Activated naive CD4-positive, alpha-beta T cell treated with anti-CD3 and anti-CD28 coated beads, Interleukin-2, amount 50 U/mL, for 16 hours (primary cell): Measurements from ENCODE around the gene RPE.
A peak's percentile ranks its signal among the peaks of the same experiment; 100 is the strongest.

Experiments
- DNase-seq: peaks from one replicate; pipeline ENCODE4 v3.0.0-alpha.2; 2020

Gene RPE

DNA sequence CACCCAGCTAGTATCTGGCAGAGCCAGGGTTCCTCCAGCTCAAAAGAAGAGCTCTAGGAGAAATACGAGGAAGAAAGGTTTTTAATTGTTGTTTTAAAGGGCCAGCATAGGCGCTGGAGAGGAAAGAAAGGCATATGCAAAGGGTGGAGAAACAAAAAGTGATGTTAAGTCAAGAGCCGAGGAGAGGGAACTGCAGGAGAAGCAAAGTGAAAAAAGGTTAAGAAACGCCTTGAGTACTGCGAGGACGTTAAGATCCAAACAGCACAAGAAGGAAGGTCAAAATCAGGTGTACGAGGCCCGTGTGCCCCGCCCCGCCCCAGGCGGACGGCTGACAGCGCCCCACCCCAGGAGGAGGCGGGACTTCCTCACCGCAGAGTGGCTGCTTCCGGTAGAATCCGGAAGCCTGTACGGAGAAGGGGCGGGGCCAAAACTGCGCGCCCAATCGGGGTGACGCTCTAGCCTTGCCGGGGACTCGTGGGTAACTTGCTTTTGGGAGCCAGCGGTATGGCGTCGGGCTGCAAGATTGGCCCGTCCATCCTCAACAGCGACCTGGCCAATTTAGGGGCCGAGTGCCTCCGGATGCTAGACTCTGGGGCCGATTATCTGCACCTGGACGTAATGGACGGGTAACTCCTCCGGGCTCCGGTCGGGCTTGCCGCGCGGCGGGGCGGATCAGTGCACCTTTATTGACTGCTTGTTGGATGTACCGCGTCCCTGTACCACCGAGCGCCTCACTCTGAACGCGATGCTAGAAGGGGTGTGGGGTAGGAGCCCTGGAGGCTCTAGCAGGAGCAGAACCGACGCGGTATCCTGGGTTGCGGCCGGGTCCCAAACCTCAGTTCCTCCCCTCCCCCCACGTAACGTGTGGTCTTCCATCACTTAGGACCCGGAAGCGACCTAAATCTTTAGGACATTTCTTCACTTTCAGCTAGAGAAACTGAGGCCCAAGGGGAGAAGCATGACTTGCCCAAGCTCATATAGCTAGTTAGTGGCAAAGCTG, at the start of gene RPE:
Gene RPE (plus strand): TSS at position 481 of the 1,000 bp plus-strand sequence. CDS start 24 bp downstream, at position 505.
- DNase-seq, result peak; percentile 99

DNA sequence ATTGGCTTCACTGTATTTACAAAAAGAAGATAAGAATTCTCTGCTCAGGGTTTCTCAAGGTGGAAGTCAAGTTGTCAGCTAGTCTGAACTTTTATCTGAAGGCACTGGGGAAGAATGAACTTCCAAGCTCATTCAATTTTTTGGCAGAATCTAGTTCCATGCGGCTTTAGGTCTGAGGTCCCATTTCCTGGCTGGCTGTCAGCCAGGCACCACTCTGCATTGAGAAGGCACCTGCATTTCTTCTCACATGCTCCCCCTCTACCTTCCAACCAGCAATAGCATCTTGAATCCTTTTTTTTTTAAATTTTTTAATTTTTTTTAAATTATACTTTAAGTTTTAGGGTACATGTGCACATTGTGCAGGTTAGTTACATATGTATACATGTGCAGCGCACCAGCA, 46.2 kb upstream of the RPE start:
- no peak for DNase-seq

DNA sequence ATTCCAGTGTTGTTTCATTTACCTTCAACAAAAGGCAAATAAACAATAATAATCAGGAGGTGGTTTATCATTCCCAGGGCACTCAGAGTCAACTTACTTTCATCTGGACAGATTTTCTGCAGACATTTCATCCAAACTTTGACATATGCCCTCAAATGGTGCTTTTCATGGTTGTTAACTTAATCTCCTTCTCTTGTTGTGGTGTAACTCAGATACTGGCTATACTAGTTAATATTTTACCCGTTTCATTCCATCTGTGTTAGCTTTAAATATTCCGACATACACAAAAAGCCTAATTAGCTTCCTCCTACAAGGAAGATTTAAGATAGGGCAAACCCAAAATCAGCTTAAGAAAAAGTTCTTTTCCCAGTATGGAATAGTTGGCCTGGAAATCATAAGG, 44.4 kb upstream of the RPE start:
- DNase-seq, result no peak

DNA sequence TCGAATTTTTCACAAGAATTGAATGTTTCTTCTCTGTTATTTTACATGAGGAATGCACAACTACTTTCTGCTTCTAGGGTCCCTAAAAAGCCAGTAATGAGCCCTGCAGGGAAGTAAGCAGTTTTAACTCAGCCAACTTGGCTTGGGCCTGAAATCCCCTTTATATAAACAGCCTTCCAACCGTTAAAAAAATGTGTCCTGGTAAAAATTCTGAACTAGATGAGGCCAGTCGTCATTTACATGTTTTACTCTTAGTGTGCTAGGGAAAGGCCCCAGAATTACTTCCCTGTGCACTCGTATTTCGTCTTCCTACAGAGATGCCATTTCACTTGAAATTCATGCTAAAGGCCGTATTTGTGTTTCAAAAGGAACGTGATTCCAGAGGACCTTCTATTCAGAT, 42.4 kb upstream of the RPE start:
- no peak for DNase-seq

DNA sequence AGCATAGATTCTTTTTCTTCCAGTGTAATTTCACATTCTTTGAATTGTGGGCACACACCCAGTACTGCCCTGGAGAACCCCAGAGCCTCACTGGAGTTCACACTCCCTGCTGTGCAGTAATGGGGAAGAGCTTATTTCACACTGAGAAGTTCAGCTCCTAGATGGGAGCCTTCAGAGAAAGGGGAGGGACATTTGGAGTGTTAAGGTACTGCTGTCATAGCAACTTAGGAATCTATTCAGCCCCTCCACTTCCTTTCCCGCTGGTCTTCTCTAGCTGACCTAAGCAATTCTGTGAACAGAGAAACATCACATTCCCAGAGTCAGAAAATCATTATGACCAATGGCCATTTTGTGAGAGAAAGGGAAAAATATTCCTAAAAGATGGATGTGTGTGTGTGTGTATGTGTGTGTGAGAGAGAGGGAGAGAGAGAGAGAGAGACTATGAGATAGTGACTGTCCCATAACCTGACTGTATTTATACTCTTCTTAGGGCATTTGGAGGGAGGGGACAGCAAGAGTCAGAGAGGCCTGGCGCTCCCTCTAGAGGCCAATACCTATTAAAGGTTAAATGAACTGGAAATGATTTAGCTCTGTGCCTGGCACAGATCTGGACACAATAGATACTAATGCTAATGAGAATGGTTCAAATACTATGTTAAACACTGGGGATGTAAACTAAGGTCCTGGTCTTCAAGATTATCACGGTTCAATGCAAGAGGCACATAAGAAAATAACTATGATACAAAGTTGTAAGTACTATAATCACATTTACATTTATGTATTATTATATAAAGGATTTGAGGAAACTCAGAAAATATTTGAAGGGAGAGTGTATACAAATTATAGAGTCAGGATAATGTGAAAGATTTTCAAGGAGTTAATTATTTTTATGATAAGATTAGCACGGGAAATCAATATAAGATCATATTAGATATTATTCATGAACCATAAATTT, 41.5 kb upstream of the RPE start:
- DNase-seq, result peak; percentile 25

DNA sequence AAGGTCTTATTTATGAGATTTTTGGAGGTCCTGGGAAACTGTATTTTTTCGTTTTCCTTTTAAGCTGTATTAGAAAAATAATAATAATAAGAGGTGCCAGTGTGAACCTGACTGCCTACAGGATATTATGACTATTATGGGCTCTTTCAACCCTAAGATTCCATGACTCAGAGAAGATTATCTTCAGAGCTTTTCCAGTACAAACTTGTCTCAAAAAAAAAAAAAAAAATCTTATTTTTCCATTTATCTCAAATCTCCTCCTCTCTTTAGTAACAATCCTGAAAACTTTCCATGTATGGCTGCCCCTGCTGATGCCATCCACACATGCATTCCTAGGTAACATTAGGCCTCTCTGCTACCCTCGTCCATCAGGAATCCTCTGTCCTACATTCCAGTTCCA, 36.7 kb upstream of the RPE start:
- no peak for DNase-seq

DNA sequence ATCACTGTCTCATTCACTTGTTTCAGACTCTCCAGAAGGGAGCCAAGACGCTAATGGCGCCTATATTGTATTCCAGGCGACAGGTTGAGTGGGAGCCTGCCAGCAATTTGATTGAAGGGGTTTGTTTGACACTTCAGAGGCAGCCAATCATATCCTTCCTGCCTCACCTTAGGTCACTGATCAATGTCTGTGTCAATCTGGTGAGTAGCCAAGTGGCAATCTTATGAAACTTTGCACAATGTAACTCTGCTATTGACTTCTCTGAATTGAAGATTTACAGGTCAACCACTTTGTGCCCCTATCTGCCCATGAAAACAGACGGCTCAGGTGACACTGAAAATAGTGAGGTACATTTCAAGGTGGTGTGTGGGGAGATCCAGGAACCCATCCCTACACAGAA, 32.7 kb upstream of the RPE start:
- DNase-seq, result no peak

DNA sequence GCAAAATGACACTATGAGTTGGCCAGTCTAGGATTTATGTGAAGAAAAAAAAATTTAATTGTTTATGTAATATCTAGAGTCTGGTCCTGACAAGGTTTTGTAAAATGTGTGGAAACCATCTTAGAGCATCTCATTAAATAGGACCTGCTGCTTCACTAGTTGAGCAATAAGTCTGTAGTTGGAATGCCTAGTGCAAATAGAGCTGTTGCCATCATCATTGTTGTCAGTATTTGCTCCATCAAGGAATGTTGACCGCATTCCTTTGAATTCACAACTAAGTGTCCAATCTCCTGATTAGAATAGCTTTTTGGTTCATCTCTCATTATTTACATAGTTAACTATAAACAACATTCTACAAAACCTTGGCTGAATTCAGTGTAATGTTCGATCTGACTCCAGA, 32.2 kb upstream of the RPE start:
- DNase-seq, result no peak

DNA sequence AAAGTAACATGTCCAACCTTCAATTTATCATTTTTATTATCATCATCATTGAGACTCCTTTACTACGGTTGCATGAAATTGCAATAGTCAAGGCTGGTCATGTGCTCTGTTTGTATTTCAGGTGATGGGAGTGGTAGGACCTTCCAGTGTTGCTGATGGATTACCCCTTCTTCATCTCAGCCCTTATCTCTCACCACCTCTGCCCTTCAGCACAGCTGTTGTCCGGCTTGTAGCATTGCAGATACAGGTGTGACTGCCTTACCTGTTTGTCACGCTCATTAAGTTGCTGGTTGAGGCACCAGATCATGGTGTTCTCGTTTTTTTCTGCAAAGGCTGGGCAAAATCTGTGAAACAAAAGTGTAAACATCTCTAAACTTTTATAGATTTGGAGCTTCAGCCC, 31.7 kb upstream of the RPE start:
- DNase-seq, result no peak

DNA sequence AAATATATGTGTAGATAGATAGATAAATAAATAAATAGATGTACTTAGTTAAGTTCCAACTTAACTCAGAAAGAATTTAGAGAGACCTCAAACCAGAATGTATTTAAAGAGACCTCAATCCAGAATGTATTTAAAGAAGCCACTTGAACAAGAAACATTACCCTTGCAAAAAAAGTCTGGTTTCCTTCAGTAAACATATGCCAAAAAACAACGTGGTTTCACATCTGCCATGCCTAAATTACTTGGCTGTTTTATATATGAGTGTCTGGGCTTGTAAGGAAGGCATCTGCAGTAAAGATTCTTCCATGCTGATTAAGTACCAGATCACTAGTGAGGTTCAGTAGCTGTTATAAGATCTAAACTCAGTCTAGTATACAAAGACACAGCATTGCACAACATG, 29.1 kb upstream of the RPE start:
- no peak for DNase-seq

DNA sequence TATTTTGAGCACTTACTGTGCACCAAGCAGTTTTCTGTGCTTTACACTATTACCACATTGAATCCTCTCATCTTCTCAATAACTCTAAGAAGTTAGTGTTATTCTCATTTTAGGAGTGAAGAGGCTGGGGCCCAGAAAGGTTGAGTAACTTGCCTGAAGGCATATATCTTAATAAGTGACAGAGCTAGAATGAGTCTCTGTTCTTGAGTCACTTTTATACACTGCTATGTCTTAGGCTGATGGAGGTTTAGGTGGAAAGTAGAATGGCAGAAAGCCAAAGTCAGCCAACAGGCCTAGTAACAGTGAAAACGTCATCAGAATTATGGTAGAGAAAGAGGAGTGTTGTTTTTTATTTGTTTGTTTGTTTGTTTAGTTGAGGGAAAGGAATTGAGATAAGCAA, 27.9 kb upstream of the RPE start:
- DNase-seq, result no peak

DNA sequence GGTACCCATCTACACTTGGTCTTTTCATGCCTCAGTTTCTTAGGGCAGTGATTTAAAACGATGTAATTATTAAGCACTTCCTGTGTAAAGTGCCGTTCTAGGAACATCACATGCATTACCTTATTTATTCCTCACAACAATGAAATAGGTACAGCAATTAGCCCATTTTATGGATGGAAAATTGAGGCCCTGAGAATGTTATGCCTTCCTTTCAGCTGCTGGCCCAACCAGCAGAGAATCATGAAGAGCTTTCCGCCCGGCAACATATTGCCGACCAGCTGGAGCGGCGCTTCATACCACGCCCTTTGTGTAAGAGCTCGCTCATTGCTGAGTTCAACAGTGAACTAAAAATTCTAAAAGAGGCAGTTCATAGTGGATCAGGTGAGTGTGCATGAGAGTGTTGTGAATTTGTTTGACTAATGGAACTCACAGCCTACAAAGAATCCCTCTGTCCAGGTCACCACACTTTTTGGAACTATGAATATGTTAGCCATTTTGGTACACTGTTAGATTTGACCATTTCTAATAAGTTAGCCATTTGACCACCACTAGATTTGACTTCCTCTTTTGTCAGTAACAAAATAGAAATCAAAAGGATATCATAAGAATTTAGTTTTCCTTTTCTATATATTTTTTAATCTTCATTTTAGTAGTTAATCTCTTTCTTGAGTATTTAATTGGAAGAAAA, 25.6 kb upstream of the RPE start:
- no peak for DNase-seq

DNA sequence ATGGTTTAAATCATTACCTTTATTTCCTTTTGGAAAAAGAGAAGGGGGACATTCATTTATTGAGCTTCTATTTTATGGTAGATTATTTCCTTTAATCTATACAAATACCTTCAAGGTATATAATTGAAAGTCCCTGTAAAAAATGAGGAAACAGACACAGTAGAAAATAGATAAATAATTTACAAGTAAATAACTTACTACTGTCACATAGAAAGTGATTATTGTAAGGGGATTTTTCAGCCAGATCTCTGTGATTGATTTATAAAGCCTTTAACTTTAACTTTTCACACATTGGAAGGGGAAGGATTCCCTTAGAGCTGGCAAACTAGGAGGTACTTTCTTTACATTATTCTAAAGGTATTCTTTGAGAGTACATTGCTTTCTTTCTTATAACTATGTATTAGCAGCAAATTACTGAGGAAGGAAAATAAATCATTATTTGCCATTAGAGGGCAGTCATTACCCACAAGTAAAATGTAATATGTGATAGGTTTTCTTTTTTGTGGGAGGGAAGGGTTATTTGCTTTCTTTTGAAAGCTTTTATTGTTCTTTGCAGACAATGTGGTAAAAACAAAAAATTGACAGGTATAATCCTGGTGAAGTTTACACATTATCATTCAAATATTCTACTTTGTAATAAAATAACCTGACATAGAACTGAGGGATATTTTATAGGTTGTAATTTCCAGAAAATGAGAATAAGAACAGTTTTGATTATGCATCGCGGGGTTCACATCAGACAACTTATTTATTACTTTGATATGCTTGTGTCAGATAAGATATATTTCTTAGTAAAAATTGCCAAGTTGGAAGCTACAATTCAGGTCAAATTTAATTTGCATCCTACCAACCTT, 24.8 kb upstream of the RPE start:
- no peak for DNase-seq

DNA sequence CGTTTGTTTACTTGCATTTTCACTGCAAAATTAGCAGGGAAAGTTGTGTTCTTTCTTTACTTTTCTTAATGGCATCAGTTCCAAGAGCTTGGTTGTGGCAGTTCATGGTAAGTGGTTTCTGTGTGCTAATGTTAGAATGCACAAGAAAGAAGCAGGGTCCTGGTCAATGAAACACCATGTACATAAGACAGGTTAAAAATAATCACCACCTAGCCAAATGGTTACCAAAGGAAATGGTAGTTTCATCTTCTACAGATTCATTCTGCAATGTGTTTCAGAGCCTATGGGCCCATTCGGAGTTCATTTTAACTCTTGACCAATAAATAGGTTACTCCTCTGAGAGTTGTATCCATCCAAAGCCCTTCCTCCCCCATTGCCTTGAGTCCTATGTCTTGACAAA, 18.1 kb upstream of the RPE start:
- DNase-seq, result no peak

DNA sequence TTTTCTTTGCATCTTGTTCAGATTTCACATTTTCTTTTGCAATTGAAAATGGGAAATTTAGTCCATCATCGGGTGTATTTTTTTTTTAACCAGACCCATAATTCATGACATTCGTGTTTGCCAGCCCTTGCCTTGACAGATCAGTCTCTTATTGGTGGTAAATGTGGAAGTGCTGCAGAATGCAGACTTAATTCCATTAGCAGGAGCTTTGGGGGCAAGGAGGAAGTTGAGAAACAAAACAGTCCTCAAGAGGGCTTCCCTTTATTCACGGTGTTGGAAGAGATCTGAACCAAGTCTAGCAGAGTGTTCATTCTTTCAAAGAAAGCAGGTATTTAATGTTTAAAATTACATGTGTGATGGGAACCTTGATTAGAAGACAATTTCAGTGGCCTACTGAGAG, 16.6 kb upstream of the RPE start:
- no peak for DNase-seq

DNA sequence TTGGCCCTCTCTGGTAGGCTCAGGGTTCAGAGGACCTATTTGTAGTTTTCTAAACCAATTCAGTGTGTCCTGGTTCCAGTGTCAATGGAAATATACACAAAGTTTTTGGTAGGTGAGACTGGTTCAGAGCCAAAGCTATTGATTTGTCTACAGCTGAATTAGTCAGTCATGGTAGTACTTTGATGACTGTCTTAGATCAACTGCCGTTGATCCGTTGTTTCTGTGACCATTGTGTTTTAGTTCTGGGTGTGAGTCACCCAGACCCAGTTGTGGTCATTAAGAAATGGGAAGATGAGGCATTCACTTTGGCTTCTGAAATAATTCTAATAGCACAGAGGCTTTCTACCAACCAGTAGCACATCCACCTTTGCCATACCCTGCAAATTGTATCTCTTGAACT, 16.0 kb upstream of the RPE start:
- DNase-seq, result no peak

DNA sequence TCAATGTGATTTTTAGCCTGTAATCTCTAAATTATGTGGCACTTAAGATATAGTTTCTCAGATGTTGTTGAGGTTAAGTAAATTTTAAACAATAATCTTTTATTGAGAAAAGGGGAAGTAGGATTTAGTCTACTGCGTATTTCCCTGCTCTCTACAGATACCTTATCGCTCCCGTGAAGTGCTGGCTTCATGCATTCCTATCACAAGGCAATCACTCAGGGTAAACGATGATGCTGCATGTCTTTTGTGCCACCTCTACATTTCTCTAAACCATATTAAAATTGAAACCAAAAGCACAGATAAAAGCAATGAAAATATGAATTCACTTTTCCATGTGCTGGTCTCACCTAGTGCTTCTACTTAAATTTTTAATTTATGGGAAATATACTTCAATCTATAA, 14.4 kb upstream of the RPE start:
- no peak for DNase-seq

DNA sequence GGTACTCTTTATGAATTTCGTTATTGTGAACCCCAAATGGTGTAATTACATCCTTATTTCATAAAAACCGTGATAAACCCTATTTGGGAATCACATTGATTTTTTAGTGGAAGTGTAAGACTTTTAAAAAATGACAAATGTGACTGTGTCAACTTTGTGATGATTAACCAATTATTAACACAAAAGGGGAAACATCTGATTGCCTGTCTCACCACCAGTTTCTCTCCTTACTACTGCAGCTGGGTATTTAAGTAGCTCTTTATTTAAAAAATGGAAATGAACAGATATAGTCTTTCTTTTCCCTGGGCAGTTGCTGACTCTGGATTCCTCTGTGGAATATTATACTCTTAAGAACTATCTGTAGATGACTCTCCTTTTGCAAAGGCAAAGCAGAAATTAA, 11.6 kb upstream of the RPE start:
- DNase-seq, result no peak

DNA sequence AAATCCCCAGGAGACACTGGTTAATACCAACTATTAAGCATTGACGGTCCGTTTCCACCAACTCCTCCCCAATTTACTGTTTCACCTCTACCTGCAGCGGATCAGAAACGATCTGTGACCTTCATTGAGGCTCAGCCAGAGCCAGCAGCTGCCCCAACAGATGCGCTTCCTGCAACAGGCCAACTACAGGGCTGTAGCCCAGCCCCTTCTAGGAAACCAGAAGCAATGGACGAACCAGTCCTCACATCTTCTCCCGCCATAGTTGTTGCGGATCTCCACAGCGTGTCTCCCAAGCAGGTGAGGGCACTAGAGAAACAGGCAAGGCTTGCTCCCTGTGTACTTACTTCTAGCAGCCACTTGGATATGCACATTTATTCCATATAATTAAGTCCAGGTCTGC, 8.5 kb upstream of the RPE start:
- no peak for DNase-seq

DNA sequence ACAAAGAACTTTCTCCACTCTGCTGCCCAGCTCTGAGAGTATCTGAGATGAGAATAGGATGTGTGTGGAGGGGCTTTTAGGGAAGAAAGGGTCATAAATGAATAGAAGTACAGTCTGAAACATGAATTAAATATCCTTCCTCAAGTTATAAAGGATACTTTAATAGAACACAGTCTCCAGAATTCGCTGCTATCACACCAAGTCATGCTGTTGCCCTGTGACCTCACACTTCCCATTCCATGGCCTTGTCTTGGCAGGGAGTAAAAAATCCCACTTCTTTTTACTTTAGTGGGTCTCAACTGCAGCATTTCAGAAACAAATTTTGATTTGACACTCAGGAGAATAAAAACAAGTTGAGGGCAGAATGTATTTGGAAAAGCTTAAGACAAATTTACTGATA, 3.8 kb upstream of the RPE start:
- no peak for DNase-seq

DNA sequence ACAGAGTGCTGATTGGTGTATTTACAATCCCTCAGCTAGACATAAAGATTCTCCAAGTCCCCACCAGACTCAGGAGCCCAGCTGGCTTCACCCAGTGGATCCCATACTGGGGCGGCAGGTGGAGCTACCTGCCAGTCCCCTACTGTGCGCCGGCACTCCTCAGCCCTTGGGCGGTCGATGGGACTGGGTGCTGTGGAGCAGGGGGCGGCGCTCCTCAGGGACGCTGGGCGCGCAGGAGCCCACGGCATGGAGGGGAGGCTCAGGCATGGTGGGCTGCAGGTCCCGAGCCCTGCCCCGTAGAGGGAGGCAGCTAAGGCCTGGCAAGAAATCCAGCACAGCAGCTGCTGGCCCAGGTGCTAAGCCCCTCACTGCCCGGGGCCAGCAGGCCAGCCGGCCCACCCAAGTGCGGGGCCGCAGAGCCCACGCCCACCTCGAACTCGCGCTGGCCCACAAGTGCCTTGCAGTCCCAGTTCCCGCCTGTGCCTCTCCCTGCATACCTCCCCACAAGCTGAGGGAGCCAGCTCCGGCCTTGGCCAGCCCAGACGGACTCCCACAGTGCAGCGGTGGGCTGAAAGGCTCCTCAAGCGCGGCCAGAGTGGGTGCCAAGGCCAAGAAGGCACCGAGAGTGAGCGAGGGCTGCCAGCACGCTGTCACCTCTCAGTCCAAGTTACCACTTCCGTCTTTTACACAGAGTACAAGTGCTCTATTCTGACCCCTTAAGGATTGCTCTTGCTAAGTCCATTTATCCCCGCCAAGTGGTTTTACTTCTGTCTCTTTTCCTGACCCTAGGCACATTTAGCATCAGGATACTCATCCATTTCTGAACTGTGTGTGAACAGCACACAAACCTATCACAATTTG, 1.7 kb upstream of the RPE start:
- no peak for DNase-seq
